Smooth muscle cell (in vitro differentiated cells): ENCODE measurements around the gene NT5C. TPM values are rescaled to one million over a fixed set of nuclear protein-coding genes. Genes with fewer than 3 reads are reported as not detected.
"Not testable (repeated sequence)": the region's sequence is repeated elsewhere in the genome, so short reads cannot be mapped to it uniquely, and the experiment has no call there.

Experiments used
- DNase-seq: peaks from one replicate; lab custom pipeline; 2025; ENCODE audit not compliant: unreplicated experiment; lab: John Stamatoyannopoulos, UW
- H2AFZ ChIP-seq: fragments of 200-600 bp; sonication (generic); 2 replicates; pipeline ENCODE4 v1.6.0; 2016; ENCODE audit warnings: antibody characterized with exemption, low read depth, mild to moderate bottlenecking
- H3F3A ChIP-seq: fragments of 200-600 bp; sonication (generic); 2 replicates; pipeline ENCODE4 v1.6.0; 2017; ENCODE audit warnings: antibody characterized with exemption, low read depth
- H3K27ac ChIP-seq: fragments of 200-600 bp; sonication (generic); 2 replicates; pipeline ENCODE4 v1.5.1; 2016; ENCODE audit warnings: low read depth, mild to moderate bottlenecking
- H3K27me3 ChIP-seq: fragments of 200-600 bp; sonication (generic); 2 replicates; pipeline ENCODE4 v1.6.1; 2016; ENCODE audit warnings: low read depth, mild to moderate bottlenecking
- H3K36me3 ChIP-seq: fragments of 200-600 bp; sonication (generic); 2 replicates; pipeline ENCODE4 v1.5.1; 2016; ENCODE audit warnings: low read depth
- H3K4me1 ChIP-seq: fragments of 200-600 bp; sonication (generic); 2 replicates; pipeline ENCODE4 v1.5.1; 2016; ENCODE audit warnings: low read depth
- H3K4me2 ChIP-seq: fragments of 200-600 bp; sonication (generic); 2 replicates; pipeline ENCODE4 v1.6.0; 2016; ENCODE audit warnings: mild to moderate bottlenecking
- H3K4me3 ChIP-seq: fragments of 200-600 bp; sonication (generic); 2 replicates; pipeline ENCODE4 v1.5.1; 2016; ENCODE audit warnings: mild to moderate bottlenecking
- H3K79me2 ChIP-seq: fragments of 200-600 bp; sonication (generic); 2 replicates; pipeline ENCODE4 v1.6.0; 2016; ENCODE audit warnings: low read depth, mild to moderate bottlenecking
- H3K9ac ChIP-seq: fragments of 200-600 bp; sonication (generic); 2 replicates; pipeline ENCODE4 v1.6.0; 2016; ENCODE audit warnings: low read depth
- H3K9me3 ChIP-seq: fragments of 200-600 bp; sonication (generic); replicated peaks from 2 replicates; pipeline ENCODE4 v1.5.1; 2016; ENCODE audit warnings: low read depth
- H4K20me1 ChIP-seq: fragments of 200-600 bp; sonication (generic); 2 replicates; pipeline ENCODE4 v1.6.0; 2016; ENCODE audit warnings: low read depth
- WGBS: methylation state at CpG from one replicate; pipeline ENCODE4 v1.1.7; 2016; ENCODE audit warnings: low lambda C conversion rate; 5-methylcytosine and 5-hydroxymethylcytosine counted together
- polyA plus RNA-seq: library from polyadenylated mRNA; unstranded; fragments of >200 nt; fragmentation: Nextera tagmentation; extraction: Ambion mirVana; gene quantifications from 2 replicates; pipeline ENCODE4 v1.2.1, GENCODE V29; 2016
- total RNA-seq: library from RNA; depleted of rRNA; stranded (reverse); fragments of >200 nt; gene quantifications from 2 replicates; pipeline ENCODE4 v1.2.3, GENCODE V29; 2014
- TF ChIP-seq, protein P1 (sequence below): fragments of 200-600 bp; sonication (generic); IDR thresholded peaks from 2 replicates; pipeline ENCODE4 v1.5.1; 2017; ENCODE audit warnings: borderline replicate concordance, mild to moderate bottlenecking, antibody characterized with exemption; ENCODE audit not compliant: insufficient read depth, poor library complexity, severe bottlenecking

NT5C gene
- total and polyA plus RNA-seq, 2 experiments from 2014 or later, result 39.9 to 46.8 TPM

DNA sequence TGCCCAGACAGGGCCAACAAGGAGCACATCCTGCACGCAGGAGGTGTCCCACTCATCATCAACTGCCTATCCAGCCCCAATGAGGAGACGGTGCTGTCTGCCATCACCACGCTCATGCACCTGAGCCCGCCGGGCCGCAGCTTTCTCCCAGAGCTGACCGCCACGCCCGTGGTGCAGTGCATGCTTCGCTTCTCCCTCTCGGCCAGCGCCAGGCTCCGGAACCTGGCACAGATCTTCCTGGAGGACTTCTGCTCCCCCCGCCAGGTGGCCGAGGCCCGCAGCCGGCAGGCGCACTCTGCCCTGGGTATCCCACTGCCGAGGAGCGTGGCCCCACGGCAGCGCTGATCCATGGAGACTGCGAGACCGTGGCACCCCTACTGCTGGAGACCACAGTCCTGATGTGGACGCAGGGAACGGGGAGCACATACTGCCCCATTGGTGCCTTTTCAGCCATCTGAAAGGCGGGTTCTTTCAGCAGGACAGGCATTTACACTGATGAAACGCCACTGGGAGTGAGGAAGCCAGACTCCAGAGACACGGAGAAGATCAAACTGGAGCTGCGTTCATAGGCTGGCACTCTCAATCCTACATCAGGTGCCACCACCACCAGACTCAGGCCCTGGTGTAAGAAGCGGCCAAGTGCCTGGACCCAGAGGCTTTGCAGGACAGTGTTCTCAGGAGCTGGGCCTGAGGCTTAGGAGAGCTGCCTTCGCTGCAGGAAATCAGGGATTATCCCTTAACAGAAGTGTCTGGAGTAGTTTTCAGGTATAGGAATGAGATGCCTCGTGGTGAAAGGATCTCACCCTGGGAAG lies 2.6 kb downstream of the NT5C start:
- no peak overlapping the region for H2AFZ ChIP-seq
- no peaks in the 10 kb centered on the region for H3K27me3 ChIP-seq
- H3K79me2 ChIP-seq, result peaks cover 3% of the 10 kb centered on the region
- TF ChIP-seq, protein P1, sequence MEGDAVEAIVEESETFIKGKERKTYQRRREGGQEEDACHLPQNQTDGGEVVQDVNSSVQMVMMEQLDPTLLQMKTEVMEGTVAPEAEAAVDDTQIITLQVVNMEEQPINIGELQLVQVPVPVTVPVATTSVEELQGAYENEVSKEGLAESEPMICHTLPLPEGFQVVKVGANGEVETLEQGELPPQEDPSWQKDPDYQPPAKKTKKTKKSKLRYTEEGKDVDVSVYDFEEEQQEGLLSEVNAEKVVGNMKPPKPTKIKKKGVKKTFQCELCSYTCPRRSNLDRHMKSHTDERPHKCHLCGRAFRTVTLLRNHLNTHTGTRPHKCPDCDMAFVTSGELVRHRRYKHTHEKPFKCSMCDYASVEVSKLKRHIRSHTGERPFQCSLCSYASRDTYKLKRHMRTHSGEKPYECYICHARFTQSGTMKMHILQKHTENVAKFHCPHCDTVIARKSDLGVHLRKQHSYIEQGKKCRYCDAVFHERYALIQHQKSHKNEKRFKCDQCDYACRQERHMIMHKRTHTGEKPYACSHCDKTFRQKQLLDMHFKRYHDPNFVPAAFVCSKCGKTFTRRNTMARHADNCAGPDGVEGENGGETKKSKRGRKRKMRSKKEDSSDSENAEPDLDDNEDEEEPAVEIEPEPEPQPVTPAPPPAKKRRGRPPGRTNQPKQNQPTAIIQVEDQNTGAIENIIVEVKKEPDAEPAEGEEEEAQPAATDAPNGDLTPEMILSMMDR, result no peak
- H4K20me1 ChIP-seq, result peaks cover 12% of the 10 kb centered on the region
- H3K4me1 ChIP-seq, result peaks cover 5% of the 10 kb centered on the region
- no peak overlapping the region for H3K27ac ChIP-seq
- WGBS, result 96% methylated on average over 33 of the region's 33 CpGs
- no peak overlapping the region for H3K4me2 ChIP-seq
- peaks cover 3% of the 10 kb centered on the region for H3F3A ChIP-seq
- H3K9ac ChIP-seq, result no peak overlapping the region
- H3K9me3 ChIP-seq, result no peaks in the 10 kb centered on the region
- no peak for DNase-seq
- no peak overlapping the region for H3K4me3 ChIP-seq
- no peaks in the 10 kb centered on the region for H3K36me3 ChIP-seq

DNA sequence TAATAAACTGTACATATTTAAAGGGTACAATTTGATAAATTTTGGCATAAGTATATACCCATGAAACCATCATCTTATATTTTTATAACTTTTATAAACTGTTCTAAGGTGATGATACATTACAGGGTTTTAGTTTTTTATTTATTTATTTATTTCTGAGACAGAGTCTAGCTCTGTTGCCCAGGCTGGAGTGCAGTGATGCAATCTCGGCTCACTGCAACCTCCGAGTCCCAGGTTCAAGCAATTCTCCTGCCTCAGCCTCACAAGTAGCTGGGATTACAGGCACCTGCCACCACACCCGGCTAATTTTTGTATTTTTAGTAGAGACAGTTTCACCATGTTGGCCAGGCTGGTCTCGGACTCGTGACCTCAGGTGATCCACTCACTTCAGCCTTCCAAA lies 3.6 kb downstream of the NT5C start:
- H3K9me3 ChIP-seq, H3K4me1 ChIP-seq, H2AFZ ChIP-seq, H3K4me2 ChIP-seq, H3K27me3 ChIP-seq, H3F3A ChIP-seq, H3K4me3 ChIP-seq, H3K36me3 ChIP-seq, H3K27ac ChIP-seq, H3K79me2 ChIP-seq, DNase-seq, H3K9ac ChIP-seq: not testable (repeated sequence)
- H4K20me1 ChIP-seq, result peaks cover 12% of the 10 kb centered on the region
- WGBS, result 95% methylated on average over 5 of the region's 5 CpGs

DNA sequence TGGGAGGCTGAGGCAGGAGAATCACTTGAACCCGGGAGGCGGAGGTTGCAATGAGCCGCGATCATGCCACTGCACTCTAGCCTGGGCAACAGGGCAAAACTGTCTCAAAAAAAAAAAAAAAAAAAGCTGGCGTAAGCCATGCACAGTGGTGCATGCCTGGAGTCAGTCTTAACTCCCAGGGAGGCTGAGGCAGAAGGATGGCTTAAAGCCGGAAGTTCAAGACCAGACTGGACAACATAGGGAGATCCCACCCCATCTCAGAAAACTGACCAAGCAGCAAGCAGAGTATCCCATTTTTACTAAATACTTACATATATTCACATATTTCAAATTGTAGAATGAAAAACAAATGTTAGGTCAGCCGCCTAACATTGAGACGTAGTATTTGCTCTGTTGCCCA lies 4.6 kb downstream of the NT5C start:
- no peak for DNase-seq
- H3K4me2 ChIP-seq, result no peak overlapping the region
- no peak overlapping the region for H2AFZ ChIP-seq
- peaks cover 12% of the 10 kb centered on the region for H4K20me1 ChIP-seq
- no peak overlapping the region for H3K4me3 ChIP-seq
- 97% methylated on average over 8 of the region's 8 CpGs for WGBS
- peaks cover 5% of the 10 kb centered on the region for H3K4me1 ChIP-seq
- no peaks in the 10 kb centered on the region for H3K36me3 ChIP-seq
- H3K79me2 ChIP-seq, result peaks cover 3% of the 10 kb centered on the region
- H3K9ac ChIP-seq, result no peak overlapping the region
- H3K27me3 ChIP-seq, result no peaks in the 10 kb centered on the region
- H3F3A ChIP-seq, result no peaks in the 10 kb centered on the region
- H3K9me3 ChIP-seq, result no peaks in the 10 kb centered on the region
- H3K27ac ChIP-seq, result no peak overlapping the region
- TF ChIP-seq, protein P1, result no peak

DNA sequence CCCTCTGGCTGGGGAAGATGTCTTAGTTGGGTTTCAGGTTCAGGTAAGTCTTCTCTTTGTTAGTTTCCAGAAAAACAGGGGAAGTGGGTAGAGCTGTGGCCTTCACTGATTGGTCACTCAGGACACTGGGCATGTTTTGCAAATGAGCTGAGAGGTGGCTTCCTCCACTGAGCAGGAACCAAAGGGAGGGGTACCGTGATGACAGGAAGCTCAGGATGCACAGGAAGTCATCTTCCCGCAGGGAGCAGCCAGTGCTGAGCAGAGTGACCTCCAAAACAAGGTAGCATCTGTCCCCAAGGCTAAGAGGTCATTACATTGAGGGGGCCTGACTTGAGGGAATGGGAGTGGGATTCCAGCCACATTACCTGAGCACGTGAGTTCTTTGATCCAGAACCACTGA lies 5.6 kb downstream of the NT5C start:
- no peak overlapping the region for H3K9ac ChIP-seq
- no peak overlapping the region for H3K27ac ChIP-seq
- H3F3A ChIP-seq, result no peaks in the 10 kb centered on the region
- H3K79me2 ChIP-seq, result no peaks in the 10 kb centered on the region
- TF ChIP-seq, protein P1, result no peak
- H3K4me1 ChIP-seq, result peaks cover 5% of the 10 kb centered on the region
- peaks cover 12% of the 10 kb centered on the region for H4K20me1 ChIP-seq
- no peaks in the 10 kb centered on the region for H3K36me3 ChIP-seq
- 66% methylated on average over 3 of the region's 3 CpGs for WGBS
- DNase-seq, result no peak
- no peaks in the 10 kb centered on the region for H3K27me3 ChIP-seq
- H3K9me3 ChIP-seq, result no peaks in the 10 kb centered on the region
- H3K4me2 ChIP-seq, result no peak overlapping the region
- no peak overlapping the region for H2AFZ ChIP-seq
- H3K4me3 ChIP-seq, result no peak overlapping the region
